ENCODE measurements around the gene COPS8. TPM values are rescaled to one million over a fixed set of nuclear protein-coding genes. Genes with fewer than 3 reads are reported as not detected.

COPS8 gene
- total RNA-seq, 1 donor, result 123 TPM

- TF ChIP-seq, protein P1, sequence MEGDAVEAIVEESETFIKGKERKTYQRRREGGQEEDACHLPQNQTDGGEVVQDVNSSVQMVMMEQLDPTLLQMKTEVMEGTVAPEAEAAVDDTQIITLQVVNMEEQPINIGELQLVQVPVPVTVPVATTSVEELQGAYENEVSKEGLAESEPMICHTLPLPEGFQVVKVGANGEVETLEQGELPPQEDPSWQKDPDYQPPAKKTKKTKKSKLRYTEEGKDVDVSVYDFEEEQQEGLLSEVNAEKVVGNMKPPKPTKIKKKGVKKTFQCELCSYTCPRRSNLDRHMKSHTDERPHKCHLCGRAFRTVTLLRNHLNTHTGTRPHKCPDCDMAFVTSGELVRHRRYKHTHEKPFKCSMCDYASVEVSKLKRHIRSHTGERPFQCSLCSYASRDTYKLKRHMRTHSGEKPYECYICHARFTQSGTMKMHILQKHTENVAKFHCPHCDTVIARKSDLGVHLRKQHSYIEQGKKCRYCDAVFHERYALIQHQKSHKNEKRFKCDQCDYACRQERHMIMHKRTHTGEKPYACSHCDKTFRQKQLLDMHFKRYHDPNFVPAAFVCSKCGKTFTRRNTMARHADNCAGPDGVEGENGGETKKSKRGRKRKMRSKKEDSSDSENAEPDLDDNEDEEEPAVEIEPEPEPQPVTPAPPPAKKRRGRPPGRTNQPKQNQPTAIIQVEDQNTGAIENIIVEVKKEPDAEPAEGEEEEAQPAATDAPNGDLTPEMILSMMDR (IDR thresholded peaks at IDR 0.05; ENCODE audit: insufficient read depth, low read length), result no peak
- no peak overlapping the region for H3K4me3 ChIP-seq (ENCODE audit: low read depth, low read length)
- DNase-seq (ENCODE audit: low read depth), result no peak
Measured at GRCh38 chr2:237057107-237057506, 28.6 kb upstream of the COPS8 start.

DNA sequence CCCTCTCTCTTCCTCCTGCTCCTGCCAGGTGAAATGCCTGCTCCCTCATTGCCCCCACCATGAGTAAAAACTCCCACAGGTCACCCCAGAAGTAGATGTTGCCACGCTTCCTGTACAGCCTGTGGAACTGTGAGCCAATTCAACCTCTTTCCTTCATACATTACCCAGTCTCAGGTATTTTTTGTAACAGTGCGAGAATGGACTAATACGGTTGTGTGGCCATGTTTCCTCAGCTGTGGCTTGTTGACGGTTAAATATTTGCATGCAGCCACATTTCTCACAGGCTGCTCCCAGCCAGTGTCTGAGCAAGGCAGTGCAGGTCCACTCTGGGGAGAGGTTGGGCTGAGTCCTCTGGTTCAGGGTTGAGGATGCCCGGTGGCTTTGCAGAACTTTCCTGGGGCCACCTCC lies 27.8 kb upstream of the COPS8 start:
- TF ChIP-seq, protein P1 (IDR thresholded peaks at IDR 0.05; ENCODE audit: insufficient read depth, low read length), result no peak
- H3K4me3 ChIP-seq (ENCODE audit: low read depth, low read length), result no peak overlapping the region
- DNase-seq (ENCODE audit: low read depth), result no peak

GRCh38 chr2:237058423-237058822 lies 27.3 kb upstream of the COPS8 start:
- TF ChIP-seq, protein P1 (IDR thresholded peaks at IDR 0.05; ENCODE audit: insufficient read depth, low read length), result no peak
- no peak for DNase-seq (ENCODE audit: low read depth)
- no peak overlapping the region for H3K4me3 ChIP-seq (ENCODE audit: low read depth, low read length)

- TF ChIP-seq, protein P1 (IDR thresholded peaks at IDR 0.05; ENCODE audit: insufficient read depth, low read length), result no peak
- peak; percentile 9 for DNase-seq (ENCODE audit: low read depth)
- H3K4me3 ChIP-seq (ENCODE audit: low read depth, low read length), result no peak overlapping the region
Measured at GRCh38 chr2:237059155-237059875, 26.4 kb upstream of the COPS8 start.

GRCh38 chr2:237060534-237061312 lies 25.0 kb upstream of the COPS8 start:
- H3K4me3 ChIP-seq (ENCODE audit: low read depth, low read length), result no peak overlapping the region
- TF ChIP-seq, protein P1 (IDR thresholded peaks at IDR 0.05; ENCODE audit: insufficient read depth, low read length), result peak; percentile 69
- DNase-seq (ENCODE audit: low read depth), result peak; percentile 89

DNA sequence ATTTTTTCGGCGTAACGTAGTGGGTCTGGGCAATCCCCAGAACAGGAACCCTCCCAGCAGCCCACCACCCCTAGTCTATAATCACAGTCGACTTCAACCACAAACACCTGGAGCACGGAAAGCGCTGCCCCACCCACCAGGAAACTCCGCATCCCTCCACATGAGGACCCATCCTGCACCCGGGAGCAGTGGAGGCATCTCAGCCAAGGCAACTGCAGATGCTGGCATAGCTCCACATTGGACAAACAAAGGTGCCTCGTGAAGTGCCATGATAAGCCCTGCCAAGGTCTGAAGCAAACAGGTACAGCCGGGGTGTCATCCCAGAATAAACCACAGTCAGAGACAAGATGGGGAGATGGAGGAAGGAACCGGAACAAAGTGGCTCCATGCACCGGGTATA lies 24.3 kb upstream of the COPS8 start:
- no peak for DNase-seq (ENCODE audit: low read depth)
- TF ChIP-seq, protein P1 (IDR thresholded peaks at IDR 0.05; ENCODE audit: insufficient read depth, low read length), result no peak
- no peak overlapping the region for H3K4me3 ChIP-seq (ENCODE audit: low read depth, low read length)

Measured in fibroblast of the aortic adventitia (primary cell).